Psoas muscle (tissue), 8 donors: ENCODE data around the gene SYT2. TPM values are rescaled to one million over a fixed set of nuclear protein-coding genes. Genes with fewer than 3 reads are reported as not detected.
A peak's percentile ranks its signal among the peaks of the same experiment; 100 is the strongest.
"Not testable (repeated sequence)": the region's sequence is repeated elsewhere in the genome, so short reads cannot be mapped to it uniquely, and the experiment has no call there.

Experiments
- ATAC-seq, 4 donors: fragments of 200-7000 bp; cut with Tn5 transposase; one replicate each; pipeline ENCODE4 v1.9.1; 2020; ENCODE audit warnings: moderate library complexity in 3 of 4, mild to moderate bottlenecking in 2 of 4
- DNase-seq, 2 donors: peaks; one replicate each; pipeline ENCODE4 v3.0.0-alpha.2; 2020
- H3K27ac ChIP-seq: fragments of 200-600 bp; one replicate; pipeline ENCODE4 v1.8.0; 2022
- H3K27me3 ChIP-seq, 3 donors: fragments of 200-600 bp in 1 of 3; one replicate each; pipeline versions ENCODE4 v1.6.1 to v1.8.0; 2013 to 2022; ENCODE audit warnings: low read length in 2 of 3, mild to moderate bottlenecking in 2 of 3, moderate library complexity in 1 of 3; ENCODE audit not compliant: insufficient read depth in 3 of 3
- H3K36me3 ChIP-seq, 2 donors: fragments of 200-600 bp in 1 of 2; one replicate each; pipeline versions ENCODE4 v1.6.1 to v1.8.0; 2013 to 2022; ENCODE audit warnings: low read depth in 1 of 2, mild to moderate bottlenecking in 1 of 2, moderate library complexity in 1 of 2; ENCODE audit not compliant: insufficient read depth in 1 of 2
- H3K4me1 ChIP-seq: fragments of 200-600 bp; one replicate; pipeline ENCODE4 v1.8.0; 2022
- H3K4me3 ChIP-seq: fragments of 200-600 bp; one replicate; pipeline ENCODE4 v1.8.0; 2022; ENCODE audit warnings: mild to moderate bottlenecking
- H3K9me3 ChIP-seq: fragments of 200-600 bp; one replicate; pipeline ENCODE4 v1.8.0; 2022
- CTCF ChIP-seq: fragments of 200-600 bp; IDR thresholded peaks from one replicate; pipeline ENCODE4 v1.8.0; 2022; ENCODE audit warnings: antibody characterized with exemption
- WGBS, 3 donors: extraction: QIAGEN DNeasy Blood & Tissue Kit; methylation state at CpG; one replicate each; pipeline versions ENCODE4 v1.1.6 to v1.1.7; 2013; 5-methylcytosine and 5-hydroxymethylcytosine counted together
- intact Hi-C, 2 donors: fragments of 100-400 bp; cut with DNase I; formaldehyde crosslinking; loops; one replicate each; pipeline versions ENCODE4 v1.11.0 to v1.14.2; 2022
- polyA plus RNA-seq, 3 donors: library from polyadenylated mRNA; stranded (reverse); fragments of 200-250 nt; gene quantifications; one replicate each; pipeline ENCODE4 v1.2.3, GENCODE V29; 2013
- total RNA-seq, 4 donors: library from RNA; stranded (reverse); fragmentation: NEBNext Ultra II Directional in 2 of 4; extraction: Animal tissue kit (Norgen Biotek cat#: 25700) in 2 of 4; gene quantifications; one replicate each; pipeline versions ENCODE4 v1.2.1 to v1.2.4, GENCODE V29; 2021 to 2023
- donor health status: healthy with polysubstance abuse.
- donor health status: DM: no; HTN: no; CAD: no; lungs with moderate emphysema.
- donor health status: Bipolar disorder and iron deficiency.
- donor health status: healthy.
- donor health status: DM: yes; HTN: yes; CAD: no.
- donor health status: DM: no; HTN: no; CAD: no.
- donor health status: DM: no; HTN: no; CAD: no.
- donor health status: DM: yes; HTN: yes; CAD: no.

The SYT2 gene
- total and polyA plus RNA-seq, 7 donors: 0.01 to 0.02 TPM; not detected in 5

GRCh38 chr1:202750761-202751160 is 40.5 kb upstream of the SYT2 start:
- Histone ChIP-seq H3K4me1 (no peaks in the 10 kb centered on the region), H3K4me3 (no peak overlapping the region), H3K27ac (no peak overlapping the region), H3K9me3 (no peaks in the 10 kb centered on the region), H3K27me3 (no peaks in the 10 kb centered on the region), H3K36me3 (peaks cover 12 to 95% of the 10 kb centered on the region in 2 donors)
- intact Hi-C loops: loop anchor here in 1 of 2 donors (5.0 to 10.0 kb wide), 2 partner anchors 164 to 247 kb away; no protein-coding TSS in a partner anchor
- ATAC-seq: no peak
- no peak for DNase-seq
- 76 to 89% (median 86%) methylated on average over 1 of the region's 1 CpG for WGBS, 3 donors
- TF ChIP-seq CTCF: peak; percentile 18

GRCh38 chr1:202750024-202750423 is 39.8 kb upstream of the SYT2 start:
- intact Hi-C loops: loop anchor here in 1 of 2 donors (5.0 to 10.0 kb wide), 2 partner anchors 165 to 247 kb away; no protein-coding TSS in a partner anchor
- Histone ChIP-seq H3K36me3 (peaks cover 11 to 95% of the 10 kb centered on the region in 2 donors), H3K27ac (no peak overlapping the region), H3K4me1 (no peaks in the 10 kb centered on the region), H3K9me3 (no peaks in the 10 kb centered on the region), H3K4me3 (no peak overlapping the region), H3K27me3 (no peaks in the 10 kb centered on the region)
- DNase-seq (no peak), ATAC-seq (no peak)
- 94 to 95% (median 94%) methylated on average over 2 of the region's 2 CpGs for WGBS, 3 donors
- no peak for TF ChIP-seq CTCF

- no peaks in the 10 kb centered on the region for H3K4me1 ChIP-seq
- H3K4me3 ChIP-seq: no peak overlapping the region
- no peaks in the 10 kb centered on the region for H3K27me3 ChIP-seq
- no peak for DNase-seq
- 90 to 92% (median 92%) methylated on average over 3 of the region's 3 CpGs for WGBS, 3 donors
- TF ChIP-seq CTCF: no peak
- no peak overlapping the region for H3K27ac ChIP-seq
- H3K36me3 ChIP-seq: peaks cover 8 to 95% of the 10 kb centered on the region in 2 donors
- ATAC-seq: no peak
- no peaks in the 10 kb centered on the region for H3K9me3 ChIP-seq
- intact Hi-C loops: no loop called here
These were observed 35.2 kb upstream of the SYT2 start for GRCh38 chr1:202745323-202745888.

- H3K9me3 ChIP-seq, intact Hi-C loops, H3K4me1 ChIP-seq, ATAC-seq, DNase-seq, H3K4me3 ChIP-seq, H3K27ac ChIP-seq, H3K27me3 ChIP-seq: not testable (repeated sequence)
- H3K36me3 ChIP-seq: peaks cover 8 to 90% of the 10 kb centered on the region in 2 donors
- 98 to 100% (median 99%) methylated on average over 3 of the region's 3 CpGs for WGBS, 3 donors
These were observed 34.5 kb upstream of the SYT2 start for GRCh38 chr1:202744770-202745169.

GRCh38 chr1:202742496-202742895 is 32.2 kb upstream of the SYT2 start:
- no peaks in the 10 kb centered on the region for H3K4me1 ChIP-seq
- 97 to 98% (median 97%) methylated on average over 6 of the region's 6 CpGs for WGBS, 3 donors
- DNase-seq (no peak), ATAC-seq (no peak)
- intact Hi-C loops: no loop called here
- H3K36me3 ChIP-seq: peaks cover 10 to 83% of the 10 kb centered on the region in 2 donors
- no peaks in the 10 kb centered on the region for H3K9me3 ChIP-seq
- no peak for TF ChIP-seq CTCF
- no peak overlapping the region for H3K4me3 ChIP-seq
- H3K27ac ChIP-seq: no peak overlapping the region
- H3K27me3 ChIP-seq: no peaks in the 10 kb centered on the region
